GM23248 (cell line): Measurements from ENCODE around the gene ZNF668.

Source experiments
- EZH2 ChIP-seq: fragments of 200-600 bp; sonication (generic); IDR thresholded peaks from 2 replicates; pipeline ENCODE4 v1.6.1; 2018; ENCODE audit warnings: antibody characterized with exemption, mild to moderate bottlenecking; ENCODE audit not compliant: insufficient read depth, poor library complexity, severe bottlenecking
- EZH2phosphoT487 ChIP-seq: fragments of 200-600 bp; sonication (generic); IDR thresholded peaks from 2 replicates; pipeline ENCODE4 v1.6.1; 2018; ENCODE audit warnings: antibody characterized with exemption, moderate library complexity, mild to moderate bottlenecking, low read depth; ENCODE audit not compliant: insufficient read depth

DNA sequence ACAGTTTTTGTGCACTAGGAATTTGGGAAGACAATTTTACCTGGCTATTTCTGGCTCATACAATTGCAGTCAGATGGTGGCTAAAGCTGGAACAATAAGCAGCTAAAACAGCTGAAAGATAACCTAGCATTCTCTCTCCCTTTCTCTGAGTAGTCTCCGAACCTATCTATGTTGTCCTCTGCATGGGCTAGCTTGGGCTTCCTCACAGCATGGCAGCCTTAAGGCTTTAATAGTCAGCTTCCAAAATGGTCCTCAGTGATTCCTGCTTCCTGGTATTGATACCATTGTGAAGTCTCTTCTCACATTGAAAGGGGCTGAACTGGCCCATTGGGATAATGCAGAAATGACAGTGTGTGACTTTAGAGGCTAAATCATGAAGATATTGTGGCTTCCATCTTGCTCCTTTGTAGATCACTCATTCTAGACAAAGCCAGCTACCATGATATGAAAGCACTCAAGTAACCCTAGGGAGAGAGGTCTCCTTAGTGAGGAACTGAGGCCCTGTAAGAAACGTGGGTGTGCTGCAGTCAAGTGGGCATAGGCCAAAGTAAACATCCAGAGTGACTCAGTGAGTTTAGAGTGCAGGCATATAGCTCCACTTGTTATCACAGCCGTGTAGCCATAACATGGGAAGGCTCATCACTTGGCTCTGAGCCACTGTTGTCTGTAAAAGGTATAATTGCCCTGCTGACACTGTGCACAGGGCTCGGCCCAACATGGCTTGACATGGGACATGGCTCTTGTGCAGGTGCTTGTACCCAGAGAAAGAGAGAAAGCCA is 26.0 kb upstream of the ZNF668 start:
- TF ChIP-seq EZH2phosphoT487 (no peak), EZH2 (no peak)
